GM23248 (cell line): ENCODE measurements around the gene LOC128125822.

Experiments used
- DNase-seq: peaks from one replicate; pipeline ENCODE4 v3.0.0-alpha.2; 2015
- H2AFZ ChIP-seq: fragments of 200-600 bp; sonication (generic); 2 replicates; pipeline ENCODE4 v1.6.1; 2016; ENCODE audit warnings: antibody characterized with exemption
- H3F3A ChIP-seq: fragments of 200-600 bp; sonication (generic); 2 replicates; pipeline ENCODE4 v1.6.1; 2016; ENCODE audit warnings: mild to moderate bottlenecking, antibody characterized with exemption, mixed run types; ENCODE audit not compliant: insufficient read depth
- H3K27ac ChIP-seq: fragments of 200-600 bp; sonication (generic); 2 replicates; pipeline ENCODE4 v1.5.1; 2016; ENCODE audit warnings: mild to moderate bottlenecking
- H3K27me3 ChIP-seq: fragments of 200-600 bp; sonication (generic); replicated peaks from 2 replicates; pipeline ENCODE4 v1.6.1; 2016; ENCODE audit warnings: mild to moderate bottlenecking; ENCODE audit not compliant: insufficient read depth
- H3K36me3 ChIP-seq: fragments of 200-600 bp; sonication (generic); 2 replicates; pipeline ENCODE4 v1.6.1; 2016; ENCODE audit warnings: low read depth, mild to moderate bottlenecking
- H3K4me1 ChIP-seq: fragments of 200-600 bp; sonication (generic); 2 replicates; pipeline ENCODE4 v1.6.1; 2016; ENCODE audit warnings: mild to moderate bottlenecking; ENCODE audit not compliant: insufficient read depth
- H3K4me2 ChIP-seq: fragments of 200-600 bp; sonication (generic); one replicate; pipeline ENCODE4 v1.6.1; 2016; ENCODE audit warnings: mild to moderate bottlenecking; ENCODE audit not compliant: unreplicated experiment
- H3K4me3 ChIP-seq: fragments of 200-600 bp; sonication (generic); 2 replicates; pipeline ENCODE4 v1.5.1; 2016; ENCODE audit warnings: mild to moderate bottlenecking
- H3K79me2 ChIP-seq: fragments of 200-600 bp; sonication (generic); 2 replicates; pipeline ENCODE4 v1.6.1; 2016; ENCODE audit warnings: mild to moderate bottlenecking; ENCODE audit not compliant: insufficient read depth
- H3K9ac ChIP-seq: fragments of 200-600 bp; sonication (generic); 2 replicates; pipeline ENCODE4 v1.6.1; 2016; ENCODE audit warnings: mild to moderate bottlenecking
- H3K9me2 ChIP-seq: fragments of 200-600 bp; sonication (generic); 2 replicates; pipeline ENCODE4 v1.6.1; 2016; ENCODE audit warnings: mixed run types, mild to moderate bottlenecking, moderate library complexity; ENCODE audit not compliant: insufficient read depth
- H3K9me3 ChIP-seq: fragments of 200-600 bp; sonication (generic); one replicate; pipeline ENCODE4 v1.6.1; 2017; ENCODE audit warnings: low read depth
- H4K20me1 ChIP-seq: fragments of 200-600 bp; sonication (generic); 2 replicates; pipeline ENCODE4 v1.6.0; 2016; ENCODE audit not compliant: insufficient read depth
- EZH2 ChIP-seq: fragments of 200-600 bp; sonication (generic); IDR thresholded peaks from 2 replicates; pipeline ENCODE4 v1.6.1; 2018; ENCODE audit warnings: antibody characterized with exemption, mild to moderate bottlenecking; ENCODE audit not compliant: insufficient read depth, poor library complexity, severe bottlenecking
- EZH2phosphoT487 ChIP-seq: fragments of 200-600 bp; sonication (generic); IDR thresholded peaks from 2 replicates; pipeline ENCODE4 v1.6.1; 2018; ENCODE audit warnings: antibody characterized with exemption, moderate library complexity, mild to moderate bottlenecking, low read depth; ENCODE audit not compliant: insufficient read depth
- WGBS, 2 experiments: methylation state at CpG; one replicate each; pipeline ENCODE4 v1.1.6; 2015 to 2017; ENCODE audit warnings: low lambda C conversion rate in 2 of 2, low coverage in 1 of 2; ENCODE audit errors: missing lambda C conversion rate in 2 of 2; 5-methylcytosine and 5-hydroxymethylcytosine counted together
- in situ Hi-C: fragments of 300-500 bp; cut with MboI; formaldehyde crosslinking; loops from 2 replicates; pipeline ENCODE4 v1.15.0; 2020

The LOC128125822 gene

GRCh38 chr6:63526931-63527330, 45.3 kb upstream of the LOC128125822 start:
- Histone ChIP-seq H3K79me2 (no peaks in the 10 kb centered on the region), H3K27me3 (no peaks in the 10 kb centered on the region), H3K9me3 (no peaks in the 10 kb centered on the region), H3K36me3 (no peaks in the 10 kb centered on the region), H3K9me2 (no peaks in the 10 kb centered on the region), H3K4me2 (peak overlapping the region; percentile 19), H4K20me1 (no peaks in the 10 kb centered on the region), H3F3A (peaks cover 14% of the 10 kb centered on the region; the same call in 1 of the 2 replicates), H3K4me1 (peaks cover 22% of the 10 kb centered on the region), H2AFZ (no peak overlapping the region), H3K27ac (peak overlapping the region; percentile 64), H3K4me3 (no peak overlapping the region), H3K9ac (peak overlapping the region; percentile 47)
- in situ Hi-C loops: no loop called here
- DNase-seq: no peak
- TF ChIP-seq EZH2phosphoT487 (no peak), EZH2 (no peak)

GRCh38 chr6:63527658-63528514, 44.4 kb upstream of the LOC128125822 start:
- Histone ChIP-seq H3K9ac (peak overlapping the region; percentile 51), H3K4me2 (peak overlapping the region; percentile 47)

GRCh38 chr6:63529498-63529897, 42.8 kb upstream of the LOC128125822 start:
- H3K4me1 ChIP-seq: peaks cover 22% of the 10 kb centered on the region
- H3K27ac ChIP-seq: no peak overlapping the region
- no peaks in the 10 kb centered on the region for H4K20me1 ChIP-seq
- peak overlapping the region; percentile 37 for H3K4me2 ChIP-seq
- no peaks in the 10 kb centered on the region for H3K27me3 ChIP-seq
- H3F3A ChIP-seq: peaks cover 14% of the 10 kb centered on the region; the same call in 1 of the 2 replicates
- no peaks in the 10 kb centered on the region for H3K79me2 ChIP-seq
- no peaks in the 10 kb centered on the region for H3K9me3 ChIP-seq
- H3K4me3 ChIP-seq: 0 out of 2 replicates have a peak overlapping the region, but pooled peaks have one; percentile 11
- in situ Hi-C loops: no loop called here
- peak overlapping the region; percentile 49 for H2AFZ ChIP-seq
- DNase-seq: peak; percentile 2
- TF ChIP-seq EZH2phosphoT487 (no peak), EZH2 (no peak)
- H3K36me3 ChIP-seq: no peaks in the 10 kb centered on the region
- 47 to 58% methylated on average over 4 of the region's 4 CpGs for WGBS, 2 experiments
- 0 out of 2 replicates have a peak overlapping the region, but pooled peaks have one; percentile 29 for H3K9ac ChIP-seq
- H3K9me2 ChIP-seq: no peaks in the 10 kb centered on the region

More at GRCh38 chr6:63527658-63528514, 44.4 kb upstream of the LOC128125822 start:
- TF ChIP-seq EZH2phosphoT487 (peak; percentile 77; the same call in 1 of the 2 replicates), EZH2 (no peak)
- no peaks in the 10 kb centered on the region for H3K36me3 ChIP-seq
- H3K4me3 ChIP-seq: no peak overlapping the region
- no peaks in the 10 kb centered on the region for H3K27me3 ChIP-seq
- peaks cover 22% of the 10 kb centered on the region for H3K4me1 ChIP-seq
- no peaks in the 10 kb centered on the region for H3K9me3 ChIP-seq
- H3K27ac ChIP-seq: peak overlapping the region; percentile 72
- H4K20me1 ChIP-seq: no peaks in the 10 kb centered on the region
- no peaks in the 10 kb centered on the region for H3K79me2 ChIP-seq
- H3K9me2 ChIP-seq: no peaks in the 10 kb centered on the region
- peak; percentile 96 for DNase-seq
- H2AFZ ChIP-seq: no peak overlapping the region; the same call in 1 of the 2 replicates
- in situ Hi-C loops: no loop called here
- WGBS, 2 experiments: 49 to 50% methylated on average over 6 of the region's 6 CpGs
- H3F3A ChIP-seq: peaks cover 14% of the 10 kb centered on the region; the same call in 1 of the 2 replicates

- H3K27ac ChIP-seq: no peak overlapping the region
- H3K4me3 ChIP-seq: no peak overlapping the region
- TF ChIP-seq EZH2 (no peak), EZH2phosphoT487 (no peak)
- no peaks in the 10 kb centered on the region for H4K20me1 ChIP-seq
- no peaks in the 10 kb centered on the region for H3K27me3 ChIP-seq
- no peaks in the 10 kb centered on the region for H3K79me2 ChIP-seq
- in situ Hi-C loops: no loop called here
- 95 to 98% methylated on average over 3 of the region's 3 CpGs for WGBS, 2 experiments
- H3F3A ChIP-seq: peaks cover 14% of the 10 kb centered on the region; the same call in 1 of the 2 replicates
- H3K4me1 ChIP-seq: peaks cover 22% of the 10 kb centered on the region
- peak overlapping the region; percentile 49 for H2AFZ ChIP-seq
- no peak for DNase-seq
- no peaks in the 10 kb centered on the region for H3K9me3 ChIP-seq
- H3K9me2 ChIP-seq: no peaks in the 10 kb centered on the region
- no peak overlapping the region for H3K4me2 ChIP-seq
- no peak overlapping the region for H3K9ac ChIP-seq
- no peaks in the 10 kb centered on the region for H3K36me3 ChIP-seq
Measured at GRCh38 chr6:63530182-63530581, 42.1 kb upstream of the LOC128125822 start.
